Measurements from ENCODE around the gene GAS6. TPM values are rescaled to one million over a fixed set of nuclear protein-coding genes. Genes with fewer than 3 reads are reported as not detected.

GAS6 gene
- total RNA-seq, 4 donors from 2014 or later = 34.5 to 148 (median 79.7) TPM

- no peak for TF ChIP-seq CTCF (IDR thresholded peaks at IDR 0.05; ENCODE audit: low read depth)
Observed at GRCh38 chr13:113848020-113848419, 15.9 kb downstream of the GAS6 start.

GRCh38 chr13:113846636-113847318, 17.1 kb downstream of the GAS6 start:
- TF ChIP-seq CTCF (IDR thresholded peaks at IDR 0.05; ENCODE audit: low read depth) = no peak

- TF ChIP-seq CTCF (IDR thresholded peaks at IDR 0.05; ENCODE audit: low read depth) = no peak
Observed at GRCh38 chr13:113845723-113846635, 17.9 kb downstream of the GAS6 start.

DNA sequence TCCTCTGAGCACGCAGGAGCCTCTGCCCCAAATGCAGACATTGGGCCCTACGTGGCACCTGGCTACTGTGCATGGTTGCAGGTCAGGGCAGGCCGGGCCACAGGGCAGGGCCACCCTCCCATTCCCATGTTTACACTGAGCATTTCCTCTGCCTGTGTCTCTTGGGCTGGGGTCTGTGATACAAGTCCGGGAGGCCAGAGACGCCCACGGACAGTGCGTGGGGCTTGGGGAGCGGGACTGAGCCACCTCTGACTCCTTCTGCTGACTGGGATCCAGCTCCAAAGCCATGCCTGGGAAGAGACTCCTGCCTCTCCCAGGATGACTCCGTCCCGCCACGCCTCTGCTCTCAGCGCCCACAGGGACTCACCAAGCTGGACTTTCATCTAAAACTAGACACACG, 18.8 kb downstream of the GAS6 start:
- no peak for TF ChIP-seq CTCF (IDR thresholded peaks at IDR 0.05; ENCODE audit: low read depth)

DNA sequence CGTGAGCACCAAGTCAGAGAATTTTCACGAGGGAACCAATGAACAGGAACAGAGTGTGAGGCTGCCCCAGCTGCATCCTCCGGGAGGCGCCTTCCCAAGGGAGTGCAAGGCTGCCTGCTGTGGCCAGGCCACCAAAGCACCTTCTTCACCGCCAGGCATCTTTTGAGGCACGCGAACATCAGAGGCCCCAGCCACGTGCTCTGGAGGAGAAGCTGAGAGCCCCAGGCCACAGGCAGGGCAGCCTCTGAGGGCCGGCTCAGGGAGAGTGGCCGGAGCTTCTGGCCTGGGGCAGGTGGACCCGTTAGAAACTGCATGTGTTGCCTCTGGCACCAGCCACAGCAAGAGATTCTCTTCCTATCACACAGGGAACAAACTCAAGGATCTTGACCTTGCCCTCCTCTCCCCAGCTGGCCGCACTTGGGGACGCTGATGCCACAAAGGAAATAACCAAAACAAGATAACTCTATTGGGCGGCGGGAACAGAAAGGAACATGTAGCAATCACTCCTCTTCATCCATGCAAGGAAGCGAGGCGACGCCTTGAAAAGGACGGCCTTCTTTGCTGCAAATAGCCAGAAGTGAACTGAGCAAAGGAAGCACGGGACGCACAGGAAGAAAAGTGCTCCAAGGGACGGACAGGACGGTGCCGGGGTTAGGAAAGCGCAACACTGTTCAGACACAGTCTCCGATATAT, 19.9 kb downstream of the GAS6 start:
- TF ChIP-seq CTCF (IDR thresholded peaks at IDR 0.05; ENCODE audit: low read depth) = no peak

GRCh38 chr13:113843063-113843654, 20.7 kb downstream of the GAS6 start:
- no peak for TF ChIP-seq CTCF (IDR thresholded peaks at IDR 0.05; ENCODE audit: low read depth)
